Superior temporal gyrus (tissue), 1 donor: Measurements from ENCODE around the gene CITED2.
"Not testable (repeated sequence)": the region's sequence is repeated elsewhere in the genome, so short reads cannot be mapped to it uniquely, and the experiment has no call there.

Experiments
- DNase-seq: peaks from one replicate; pipeline ENCODE4 v3.0.0-alpha.2; 2016; ENCODE audit errors: extremely low spot score

The CITED2 gene, protein sequence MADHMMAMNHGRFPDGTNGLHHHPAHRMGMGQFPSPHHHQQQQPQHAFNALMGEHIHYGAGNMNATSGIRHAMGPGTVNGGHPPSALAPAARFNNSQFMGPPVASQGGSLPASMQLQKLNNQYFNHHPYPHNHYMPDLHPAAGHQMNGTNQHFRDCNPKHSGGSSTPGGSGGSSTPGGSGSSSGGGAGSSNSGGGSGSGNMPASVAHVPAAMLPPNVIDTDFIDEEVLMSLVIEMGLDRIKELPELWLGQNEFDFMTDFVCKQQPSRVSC

DNA sequence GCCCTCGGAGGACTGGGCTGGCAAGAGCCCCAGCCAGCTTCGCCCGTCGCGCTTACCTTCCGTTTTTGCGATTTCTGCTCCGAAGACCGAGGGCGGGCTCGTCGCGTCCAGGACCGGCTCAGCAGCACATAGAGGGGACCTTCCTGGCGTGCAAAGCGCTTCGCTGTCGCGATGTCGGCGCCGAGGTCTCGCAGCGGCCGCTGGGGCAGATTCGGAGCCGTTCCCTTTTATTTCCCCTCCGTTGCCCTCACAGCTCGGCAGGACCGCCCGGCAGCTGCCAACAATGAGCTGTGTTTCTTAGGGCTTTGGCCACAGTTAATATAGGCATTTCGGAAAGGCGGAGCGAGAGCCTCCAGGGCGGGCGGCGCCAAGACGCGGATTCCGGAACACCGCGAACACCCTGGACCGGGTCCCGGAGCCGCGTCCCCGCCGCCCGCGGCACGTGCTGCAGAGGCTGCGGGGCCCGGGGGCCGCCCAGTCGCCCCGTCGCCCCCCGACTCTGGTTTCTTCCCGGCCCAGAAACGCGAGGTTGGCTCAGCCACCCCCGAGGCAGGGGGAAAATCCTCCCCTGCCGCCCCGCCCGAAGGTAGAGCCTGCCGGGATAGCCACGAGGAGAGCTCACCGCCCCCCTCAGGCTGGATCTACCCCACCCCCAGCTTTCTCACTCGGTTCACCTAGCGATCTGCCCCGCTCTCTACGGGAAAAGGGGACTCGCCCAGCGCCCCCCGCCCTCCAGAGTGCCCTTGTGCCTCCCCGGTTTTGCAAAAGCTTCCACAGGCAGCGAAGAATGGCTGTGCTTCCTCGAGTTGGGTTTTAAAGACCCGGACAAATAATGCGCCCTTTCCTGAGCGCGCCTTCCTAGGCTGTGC lies at the start of gene CITED2:
CITED2 (minus strand) TSS at position 292 of the 869 bp plus-strand sequence. CDS start 704 bp downstream, outside the sequence.
- DNase-seq = peak; percentile 91

DNA sequence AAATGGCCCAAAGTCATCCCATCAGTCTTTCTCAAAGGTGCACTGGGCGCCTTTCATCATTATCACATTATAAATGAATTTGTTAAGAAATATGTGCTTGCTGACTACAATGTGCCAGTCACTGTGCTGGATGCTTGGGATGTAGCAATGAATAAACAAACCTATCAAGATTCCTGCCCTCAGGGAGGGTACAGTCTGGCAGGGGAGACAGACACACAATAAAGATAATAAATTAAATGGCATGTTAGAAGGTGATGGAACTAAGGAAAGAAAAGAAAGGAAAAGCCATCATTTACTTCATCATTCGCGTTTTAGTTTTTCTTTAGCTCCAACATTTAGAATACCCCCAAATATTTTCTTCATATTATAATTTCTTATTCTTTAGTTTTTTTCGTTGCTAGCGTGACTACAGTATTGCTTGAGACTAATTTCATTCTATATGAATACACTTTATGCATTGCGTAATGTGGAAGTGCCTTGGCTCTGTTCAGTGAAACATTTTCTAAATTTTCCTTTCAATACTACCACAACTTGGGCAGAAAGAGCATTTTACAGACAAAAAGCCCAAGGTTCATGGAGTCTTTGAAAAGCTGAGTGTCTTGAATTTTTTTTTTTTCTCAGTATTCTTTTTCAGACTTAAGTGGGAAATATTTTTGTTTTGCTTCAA lies 48.7 kb upstream of the CITED2 start:
- DNase-seq = no peak

DNA sequence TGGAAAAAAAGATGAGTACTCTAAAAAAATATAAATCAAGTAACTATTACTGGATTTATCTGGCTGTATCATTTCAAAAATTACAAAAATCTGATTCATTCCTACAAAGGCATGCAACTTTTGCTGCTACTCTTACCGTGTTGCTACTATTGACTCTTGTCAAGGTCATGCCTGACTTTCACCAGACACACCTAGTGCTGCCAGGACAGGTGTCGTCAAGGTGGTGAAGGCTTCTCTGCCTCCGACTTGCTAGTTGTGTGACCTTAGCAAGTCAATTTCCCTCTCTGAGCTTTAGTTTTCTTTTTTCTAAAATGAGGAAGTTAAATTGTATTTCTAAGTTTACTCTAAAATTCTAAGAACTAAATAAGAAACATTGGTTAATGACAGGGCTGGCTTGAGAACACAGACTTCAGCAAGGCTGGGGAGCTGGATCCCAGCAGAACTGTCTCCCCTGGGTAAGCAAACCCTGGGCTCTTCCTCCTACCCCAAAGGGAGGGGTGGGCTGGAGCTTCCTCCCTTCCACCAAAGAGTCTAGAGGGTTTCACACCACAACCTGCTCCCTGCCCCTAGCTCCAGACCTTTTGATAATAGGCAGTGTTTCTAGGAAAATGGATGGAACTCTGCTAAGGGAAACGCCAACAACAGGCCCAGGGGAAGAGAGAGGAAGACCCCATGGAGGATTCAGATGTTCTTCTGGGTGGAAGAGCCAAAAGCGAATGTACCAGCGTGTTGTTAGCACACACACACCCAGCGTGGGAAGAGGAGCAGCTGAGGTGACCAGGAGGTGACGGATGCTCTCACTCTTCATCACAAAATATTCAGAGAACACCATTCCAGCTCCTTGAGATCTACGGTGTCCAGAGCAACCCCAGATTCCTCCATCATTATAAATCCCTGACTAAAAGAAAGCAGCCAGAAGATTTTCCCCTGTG lies 47.9 kb upstream of the CITED2 start:
- no peak for DNase-seq

DNA sequence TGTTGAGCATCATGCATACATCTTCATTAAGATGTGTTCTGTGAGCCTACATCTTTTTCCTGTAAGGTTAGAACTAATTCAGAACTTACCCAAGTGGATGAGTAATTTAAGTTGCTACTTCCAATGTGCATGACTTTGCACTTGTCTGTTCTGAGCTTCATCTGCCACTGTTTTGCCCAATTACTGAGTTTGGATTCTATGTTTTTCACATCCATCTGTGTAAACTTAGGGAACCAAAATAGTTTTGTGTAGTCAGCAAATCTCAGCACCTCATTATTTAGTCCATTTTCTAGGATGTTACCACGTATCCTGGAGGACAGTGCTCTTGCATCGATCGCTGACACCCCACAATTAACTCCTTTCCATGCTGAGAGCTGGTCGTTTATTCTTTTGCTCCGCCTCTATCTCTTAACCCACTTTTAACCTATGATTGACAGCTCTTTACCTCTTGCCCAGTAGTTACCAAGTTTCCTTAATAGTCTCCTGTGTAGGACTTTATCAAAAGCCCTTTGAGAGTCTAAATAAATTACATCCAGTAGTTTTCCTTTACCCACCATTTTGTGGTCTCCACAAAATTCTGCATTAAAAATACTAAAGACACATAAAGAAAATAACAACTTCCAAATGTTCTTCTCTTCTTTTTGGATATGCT lies 44.2 kb upstream of the CITED2 start:
- DNase-seq = no peak

DNA sequence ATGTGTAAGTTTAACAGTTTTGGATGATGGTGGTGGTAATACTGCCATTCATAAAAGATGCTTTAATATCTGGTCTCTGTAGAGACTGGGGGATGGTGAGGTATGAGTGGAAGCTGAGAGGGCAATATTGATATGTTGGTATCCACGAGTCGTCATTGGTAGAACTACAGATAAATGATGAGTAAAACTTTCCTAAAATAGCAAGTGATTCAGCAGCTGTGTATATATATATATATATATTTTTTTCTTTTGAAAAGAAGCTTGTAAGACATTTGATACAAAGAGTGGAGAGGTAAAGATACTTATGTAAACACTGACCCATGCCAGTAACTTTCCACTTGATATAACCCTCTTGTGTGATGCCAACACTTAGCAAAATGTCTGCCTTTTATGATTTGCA lies 41.7 kb upstream of the CITED2 start:
- DNase-seq = no peak

GRCh38 chr6:139415365-139415764 lies 40.9 kb upstream of the CITED2 start:
- no peak for DNase-seq

- DNase-seq = not testable (repeated sequence)
These were observed 37.7 kb upstream of the CITED2 start for GRCh38 chr6:139412103-139412502.

- no peak for DNase-seq
These were observed 34.6 kb upstream of the CITED2 start for GRCh38 chr6:139409026-139409425.

DNA sequence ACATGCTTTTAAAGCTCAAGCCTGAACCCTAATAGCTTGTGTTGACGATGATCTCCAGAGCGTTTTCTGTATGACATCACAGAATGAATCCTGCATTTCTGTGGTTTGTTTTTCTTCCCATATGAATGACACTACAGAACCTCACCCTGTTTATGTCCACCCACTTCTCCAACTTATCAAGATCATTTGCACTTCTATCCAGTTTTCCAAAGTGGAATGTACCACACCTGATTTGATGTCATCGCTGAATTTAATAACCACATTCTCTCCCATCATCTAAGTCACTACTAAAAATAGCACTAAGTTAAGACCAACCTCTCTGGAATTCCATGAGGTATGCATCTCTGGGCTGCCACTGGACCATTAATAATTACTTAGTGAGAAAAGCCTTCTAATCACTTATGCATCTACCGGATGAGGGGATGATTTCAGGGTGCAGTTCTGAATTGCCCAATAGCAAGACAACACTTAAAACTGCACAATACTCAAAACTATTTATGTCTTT lies 33.3 kb upstream of the CITED2 start:
- no peak for DNase-seq

GRCh38 chr6:139406577-139407343 lies 32.3 kb upstream of the CITED2 start:
- DNase-seq = no peak

- DNase-seq = no peak
These were observed 28.5 kb upstream of the CITED2 start for GRCh38 chr6:139402876-139403386.

DNA sequence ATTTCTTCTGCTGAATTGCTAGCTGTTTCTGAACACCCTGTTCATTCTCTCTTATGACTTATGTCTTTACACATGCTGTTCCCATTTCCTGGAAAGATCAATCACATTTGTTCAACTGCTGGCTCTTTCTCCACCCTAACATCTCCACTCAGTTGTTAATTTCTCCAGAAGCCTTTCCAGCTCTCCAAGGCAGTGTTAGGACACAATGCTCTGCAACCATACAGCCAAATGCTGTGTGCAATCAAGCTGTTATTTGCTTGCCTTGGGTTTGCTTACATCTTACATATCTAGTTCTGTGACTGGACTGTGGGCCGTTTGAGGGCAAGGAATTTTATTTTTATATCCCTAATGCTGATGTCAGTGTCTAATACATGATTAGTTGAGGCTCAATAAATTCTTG lies 24.2 kb upstream of the CITED2 start:
- no peak for DNase-seq

DNA sequence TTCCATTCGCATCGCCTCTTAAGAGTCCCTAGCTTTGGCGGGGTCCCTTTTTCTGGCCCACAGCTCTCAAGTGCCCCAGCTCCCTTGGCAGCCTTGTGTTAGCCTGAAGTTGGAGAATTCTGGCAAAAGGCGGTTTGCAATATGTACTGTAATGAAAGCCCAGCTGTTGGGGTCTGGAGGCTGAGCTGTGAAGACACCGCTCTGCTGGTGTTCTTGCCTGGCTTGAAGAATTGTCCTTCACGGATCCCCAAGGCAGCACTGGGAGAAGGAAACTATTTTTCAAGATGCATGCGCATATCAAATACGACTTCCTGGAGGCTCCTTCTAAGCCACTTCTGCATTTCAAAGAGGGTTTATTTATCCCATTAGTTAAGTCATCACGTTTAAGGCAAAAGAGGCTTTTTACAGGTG lies 21.4 kb upstream of the CITED2 start:
- no peak for DNase-seq

DNA sequence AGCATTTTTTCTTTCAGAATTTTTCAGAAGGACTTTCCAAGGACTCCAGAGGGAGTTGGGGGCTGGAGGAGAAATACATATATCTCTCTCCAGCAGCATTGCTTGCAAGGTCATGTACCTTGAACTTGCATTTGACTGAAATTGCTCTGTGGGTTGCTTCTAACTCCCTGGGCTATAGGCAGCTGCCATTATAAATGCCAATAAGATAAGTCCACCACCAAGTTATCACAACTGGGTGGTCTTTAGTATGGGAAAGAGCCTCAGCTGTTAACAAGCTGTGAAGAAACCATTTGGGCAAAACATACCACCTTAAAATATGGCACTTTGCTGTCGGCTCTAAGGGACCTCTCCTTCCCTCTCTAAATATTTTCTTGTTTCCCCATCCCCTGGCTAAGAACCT lies 20.9 kb upstream of the CITED2 start:
- DNase-seq = no peak

DNA sequence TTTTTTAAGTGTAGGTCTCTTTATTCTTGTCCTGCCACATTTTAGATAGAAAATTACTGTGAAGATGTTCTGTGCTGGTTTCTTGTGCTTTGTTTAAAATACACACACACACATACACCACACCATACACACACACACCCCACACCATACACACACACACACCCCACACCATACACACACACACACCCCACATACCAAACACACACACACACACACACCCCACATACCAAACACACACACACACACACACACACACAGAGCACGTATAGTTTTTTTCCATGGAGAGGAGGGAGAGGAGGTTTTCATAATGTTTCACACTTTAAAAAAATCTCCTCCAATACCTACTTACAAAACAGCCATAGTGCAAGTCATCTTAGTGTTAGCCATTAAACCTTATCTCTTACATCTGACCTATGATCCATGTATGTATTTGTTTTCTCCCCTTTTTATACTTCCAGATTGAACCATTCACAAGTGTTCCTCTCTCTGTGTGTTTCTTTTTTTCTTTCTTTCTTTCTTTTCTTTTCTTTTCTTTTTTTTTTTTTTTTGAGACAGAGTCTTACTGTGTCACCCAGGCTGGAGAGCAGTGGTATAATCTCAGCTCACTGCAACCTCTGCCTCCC lies 19.7 kb upstream of the CITED2 start:
- DNase-seq = no peak

- DNase-seq = no peak
These were observed 18.3 kb upstream of the CITED2 start for GRCh38 chr6:139392794-139393193.

GRCh38 chr6:139391709-139392108 lies 17.3 kb upstream of the CITED2 start:
- DNase-seq = no peak

DNA sequence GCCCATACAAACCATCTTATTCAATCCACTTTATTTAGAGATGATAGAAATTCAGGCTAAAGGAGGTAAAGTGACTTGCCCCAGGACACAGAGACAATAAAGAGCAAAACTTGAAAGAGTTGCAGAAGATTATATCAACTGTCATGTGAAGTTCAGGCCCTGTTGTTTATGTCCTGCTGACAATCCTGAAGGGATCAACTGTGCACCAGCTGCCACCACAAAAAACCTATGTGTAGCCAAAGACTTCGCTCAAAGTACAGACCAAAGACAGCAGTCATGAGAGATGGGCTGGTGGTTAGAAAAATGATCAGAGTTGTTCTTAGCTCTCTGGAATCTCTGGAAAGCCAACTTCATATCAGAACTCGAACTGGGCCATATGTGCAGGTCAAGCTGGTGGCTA lies 16.0 kb upstream of the CITED2 start:
- DNase-seq = no peak

GRCh38 chr6:139388384-139388783 lies 13.9 kb upstream of the CITED2 start:
- DNase-seq = no peak
